Left lung (tissue), 10 donors: ENCODE measurements around the gene NOL11. TPM values are rescaled to one million over a fixed set of nuclear protein-coding genes. Genes with fewer than 3 reads are reported as not detected.
"Not testable (repeated sequence)": the region's sequence is repeated elsewhere in the genome, so short reads cannot be mapped to it uniquely, and the experiment has no call there.

Experiments used
- ATAC-seq: fragments of 200-7000 bp; cut with Tn5 transposase; one replicate; pipeline ENCODE4 v1.9.1; 2020; ENCODE audit warnings: moderate library complexity
- DNase-seq, 4 donors: peaks; one replicate each; pipeline ENCODE4 v3.0.0-alpha.2; 2013 to 2020
- H3K27ac ChIP-seq, 2 donors: fragments of 200-600 bp; sonication (generic) in 1 of 2; one replicate each; pipeline versions ENCODE4 v1.5.0 to v1.8.0; 2020 to 2021
- H3K27me3 ChIP-seq, 2 donors: fragments of 200-600 bp; sonication (generic) in 1 of 2; one replicate each; pipeline versions ENCODE4 v1.5.0 to v1.8.0; 2020 to 2021
- H3K36me3 ChIP-seq, 2 donors: fragments of 200-600 bp; sonication (generic) in 1 of 2; one replicate each; pipeline versions ENCODE4 v1.5.0 to v1.8.0; 2020 to 2021
- H3K4me1 ChIP-seq, 2 donors: fragments of 200-600 bp; one replicate each; pipeline ENCODE4 v1.8.0; 2021
- H3K4me3 ChIP-seq, 2 donors: fragments of 200-600 bp; sonication (generic) in 1 of 2; one replicate each; pipeline versions ENCODE4 v1.5.0 to v1.8.0; 2020 to 2021; ENCODE audit warnings: mild to moderate bottlenecking in 1 of 2
- H3K9me3 ChIP-seq, 2 donors: fragments of 200-600 bp; sonication (generic) in 1 of 2; one replicate each; pipeline versions ENCODE4 v1.5.0 to v1.8.0; 2020 to 2021
- intact Hi-C, 2 donors: fragments of 100-400 bp; cut with DNase I; formaldehyde crosslinking; loops; one replicate each; pipeline versions ENCODE4 v1.11.2 to v1.14.2; 2022
- polyA plus RNA-seq, 6 donors: library from polyadenylated mRNA; unstranded; fragments of 120-200 nt; gene quantifications; one replicate each; pipeline ENCODE4 v1.2.1, GENCODE V29; 2013; ENCODE audit not compliant: insufficient read length in 6 of 6
- total RNA-seq, 2 donors: library from RNA; stranded (reverse); fragmentation: NEBNext Ultra II Directional; extraction: Animal tissue kit (Norgen Biotek cat#: 25700); gene quantifications; one replicate each; pipeline ENCODE4 v1.2.1, GENCODE V29; 2021
- TF ChIP-seq, protein P1 (sequence below), 2 donors: fragments of 200-600 bp; sonication (generic) in 1 of 2; IDR thresholded peaks; one replicate each; pipeline versions ENCODE4 v1.5.0 to v1.8.0; 2021; ENCODE audit warnings: antibody characterized with exemption in 2 of 2
- donor health status: DM: no; HTN: yes; CAD: no.
- donor health status: DM: no; HTN: no; CAD: no.

NOL11 gene
- total and polyA plus RNA-seq, 8 donors = 27.8 to 92.6 (median 81.9) TPM

DNA sequence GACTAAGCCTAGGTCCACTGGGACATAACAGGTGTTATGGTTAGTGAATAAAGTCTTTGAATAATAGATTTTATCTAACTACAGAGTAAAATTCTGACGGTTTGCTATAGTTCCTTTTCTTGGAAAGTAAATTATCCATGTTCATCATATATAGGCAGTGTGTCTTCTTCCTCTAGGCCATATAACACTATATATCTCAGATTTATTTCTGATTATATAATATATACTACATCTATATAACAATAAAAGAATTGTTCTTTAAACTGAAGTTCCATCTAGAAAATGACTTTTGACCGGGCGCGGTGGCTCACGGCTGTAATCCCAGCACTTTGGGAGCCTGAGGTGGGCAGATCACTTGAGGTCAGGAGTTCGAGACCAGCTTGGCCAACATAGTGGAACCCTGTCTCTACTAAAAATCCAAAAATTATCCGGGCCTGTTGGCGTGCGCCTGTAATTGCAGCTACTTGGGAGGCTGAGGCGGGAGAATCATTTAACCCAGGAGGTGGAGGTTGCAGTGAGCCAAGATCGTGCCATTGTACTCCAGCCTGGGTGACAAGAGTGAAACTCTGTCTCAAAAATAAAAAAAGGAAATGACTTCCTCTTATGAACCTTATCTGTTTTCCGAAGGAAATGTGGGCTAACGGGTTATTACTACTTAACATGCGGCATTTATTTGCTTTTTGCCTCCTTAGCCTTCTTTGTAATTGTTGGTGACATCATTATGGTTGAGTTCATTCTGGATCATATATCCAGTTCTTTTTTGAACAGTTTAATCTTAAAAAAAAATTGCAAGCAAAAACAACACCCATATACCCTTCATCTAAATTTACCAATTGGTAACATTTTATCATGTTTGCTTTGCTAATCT is 29.2 kb downstream of the NOL11 start:
- Histone ChIP-seq H3K36me3 (peaks cover 0 to 90% of the 10 kb centered on the region in 2 donors), H3K27ac (no peak overlapping the region), H3K27me3 (no peaks in the 10 kb centered on the region), H3K4me3 (no peak overlapping the region), H3K9me3 (no peaks in the 10 kb centered on the region), H3K4me1 (no peaks in the 10 kb centered on the region)
- TF ChIP-seq, protein P1, sequence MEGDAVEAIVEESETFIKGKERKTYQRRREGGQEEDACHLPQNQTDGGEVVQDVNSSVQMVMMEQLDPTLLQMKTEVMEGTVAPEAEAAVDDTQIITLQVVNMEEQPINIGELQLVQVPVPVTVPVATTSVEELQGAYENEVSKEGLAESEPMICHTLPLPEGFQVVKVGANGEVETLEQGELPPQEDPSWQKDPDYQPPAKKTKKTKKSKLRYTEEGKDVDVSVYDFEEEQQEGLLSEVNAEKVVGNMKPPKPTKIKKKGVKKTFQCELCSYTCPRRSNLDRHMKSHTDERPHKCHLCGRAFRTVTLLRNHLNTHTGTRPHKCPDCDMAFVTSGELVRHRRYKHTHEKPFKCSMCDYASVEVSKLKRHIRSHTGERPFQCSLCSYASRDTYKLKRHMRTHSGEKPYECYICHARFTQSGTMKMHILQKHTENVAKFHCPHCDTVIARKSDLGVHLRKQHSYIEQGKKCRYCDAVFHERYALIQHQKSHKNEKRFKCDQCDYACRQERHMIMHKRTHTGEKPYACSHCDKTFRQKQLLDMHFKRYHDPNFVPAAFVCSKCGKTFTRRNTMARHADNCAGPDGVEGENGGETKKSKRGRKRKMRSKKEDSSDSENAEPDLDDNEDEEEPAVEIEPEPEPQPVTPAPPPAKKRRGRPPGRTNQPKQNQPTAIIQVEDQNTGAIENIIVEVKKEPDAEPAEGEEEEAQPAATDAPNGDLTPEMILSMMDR (IDR thresholded peaks at IDR 0.05) = no peak
- ATAC-seq (peak; percentile 46), DNase-seq (peak in 1 of 4 donors; percentile 40)
- intact Hi-C loops = loop anchor here in 1 of 2 donors (10.0 kb wide), 1 partner anchor 188 kb away; no protein-coding TSS in a partner anchor

GRCh38 chr17:67747681-67748235 is 30.0 kb downstream of the NOL11 start:
- TF ChIP-seq, protein P1 (IDR thresholded peaks at IDR 0.05) = no peak
- Histone ChIP-seq H3K27ac (no peak overlapping the region), H3K4me1 (no peaks in the 10 kb centered on the region), H3K9me3 (no peaks in the 10 kb centered on the region), H3K4me3 (no peak overlapping the region), H3K36me3 (peaks cover 0 to 82% of the 10 kb centered on the region in 2 donors), H3K27me3 (no peaks in the 10 kb centered on the region)
- intact Hi-C loops = loop anchor here in 1 of 2 donors (10.0 kb wide), 1 partner anchor 187 kb away; no protein-coding TSS in a partner anchor
- no peak for DNase-seq
- ATAC-seq = no peak

DNA sequence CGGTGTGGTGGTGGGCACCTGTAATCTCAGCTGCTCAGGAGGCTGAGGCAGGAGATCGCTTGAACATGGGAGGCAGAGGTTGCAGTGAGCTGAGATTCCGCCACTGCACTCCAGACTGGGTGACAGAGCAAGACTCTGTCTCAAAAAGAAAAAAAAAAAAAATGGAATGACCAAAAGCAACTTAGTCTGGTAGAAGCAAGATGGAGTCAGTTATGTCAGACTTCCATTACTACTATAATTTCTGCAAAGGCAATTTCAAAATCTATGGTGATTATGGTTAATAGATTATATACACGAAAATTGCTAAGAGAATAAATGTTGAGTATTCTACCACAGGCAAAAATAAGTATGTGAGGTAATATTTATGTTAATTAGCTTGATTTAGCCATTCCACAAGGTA is 32.3 kb downstream of the NOL11 start:
- H3K4me1 ChIP-seq = no peaks in the 10 kb centered on the region
- H3K27me3 ChIP-seq = no peaks in the 10 kb centered on the region
- intact Hi-C loops = no loop called here
- H3K4me3 ChIP-seq = no peak overlapping the region
- ATAC-seq (no peak), DNase-seq (no peak)
- TF ChIP-seq, protein P1 (IDR thresholded peaks at IDR 0.05) = no peak
- peaks cover 0 to 59% of the 10 kb centered on the region in 2 donors for H3K36me3 ChIP-seq
- H3K9me3 ChIP-seq = no peaks in the 10 kb centered on the region
- H3K27ac ChIP-seq = no peak overlapping the region

- peak in 2 of 4 donors; percentile 17 to 43 for DNase-seq
- Histone ChIP-seq H3K27ac (no peak overlapping the region), H3K36me3 (peaks cover 0 to 46% of the 10 kb centered on the region in 2 donors), H3K9me3 (no peaks in the 10 kb centered on the region), H3K4me1 (no peaks in the 10 kb centered on the region), H3K4me3 (no peak overlapping the region), H3K27me3 (no peaks in the 10 kb centered on the region)
- ATAC-seq = peak; percentile 83
- intact Hi-C loops = no loop called here
- TF ChIP-seq, protein P1 (IDR thresholded peaks at IDR 0.05) = no peak
These were observed 33.7 kb downstream of the NOL11 start for GRCh38 chr17:67751101-67752074.

DNA sequence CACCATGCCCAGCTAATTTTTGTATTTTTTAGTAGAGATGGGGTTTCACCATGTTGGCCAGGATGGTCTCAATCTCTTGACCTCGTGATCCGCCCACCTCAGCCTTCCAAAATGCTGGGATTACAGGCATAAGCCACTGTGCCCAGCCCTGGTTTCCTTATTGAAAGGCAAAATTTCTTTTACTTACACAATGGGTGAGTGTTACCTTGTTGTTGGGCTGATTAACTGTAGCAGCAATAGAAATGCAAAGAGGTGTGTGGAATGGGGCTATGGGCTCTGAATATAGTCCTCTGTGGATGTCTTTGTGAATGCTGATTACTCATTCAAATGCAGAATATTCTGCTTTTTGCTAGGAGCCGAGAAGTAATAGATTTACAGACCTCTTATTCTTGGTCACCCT is 34.4 kb downstream of the NOL11 start:
- H3K4me3 ChIP-seq, ATAC-seq, DNase-seq, intact Hi-C loops, H3K4me1 ChIP-seq, H3K27ac ChIP-seq, H3K27me3 ChIP-seq, H3K9me3 ChIP-seq: not testable (repeated sequence)
- peaks cover 0 to 40% of the 10 kb centered on the region in 2 donors for H3K36me3 ChIP-seq
